HEK293 (cell line): Measurements from ENCODE around the gene ELFN1.

Experiments used
- CTCF ChIA-PET: fragments of 350-600 bp; formaldehyde crosslinking; extraction: SDS; loops from one replicate; lab custom pipeline; 2021; ENCODE audit warnings: antibody characterized with exemption; lab: Yijun Ruan, JAX
- POLR2A ChIA-PET: fragments of 300-600 bp; formaldehyde crosslinking; extraction: SDS; loops from one replicate; lab custom pipeline; 2020; ENCODE audit warnings: antibody characterized with exemption, inconsistent platforms; lab: Yijun Ruan, JAX
- H3K27ac ChIP-seq: fragments of 200-500 bp; sonication (Bioruptor generic); 2 replicates; pipeline ENCODE4 v1.5.1; 2014; ENCODE audit warnings: low read depth, low read length, control low read depth, inconsistent platforms; ENCODE audit errors: extremely low read depth
- H3K36me3 ChIP-seq, 2 experiments: fragments of 200-500 bp in 1 of 2; sonication (Bioruptor generic) in 1 of 2; 1 replicate in 1 of 2; 2 replicates in 1 of 2; pipeline ENCODE4 v1.5.1; 2014 to 2017; ENCODE audit warnings: inconsistent platforms in 2 of 2, low read length in 2 of 2; ENCODE audit not compliant: control insufficient read depth in 2 of 2, insufficient read depth in 1 of 2
- H3K4me1 ChIP-seq: fragments of 200-500 bp; sonication (Bioruptor generic); 2 replicates; pipeline ENCODE4 v1.5.1; 2014; ENCODE audit warnings: mild to moderate bottlenecking, low read length, inconsistent platforms; ENCODE audit not compliant: control insufficient read depth, insufficient read depth
- H3K4me3 ChIP-seq: 2 replicates; pipeline ENCODE4 v1.5.1; 2011; ENCODE audit warnings: low read depth, mild to moderate bottlenecking, control low read depth, low read length, moderate library complexity
- H3K9me3 ChIP-seq: fragments of 200-500 bp; sonication (Bioruptor generic); 2 replicates; pipeline ENCODE4 v1.5.1; 2014; ENCODE audit warnings: low read depth, low read length, inconsistent platforms; ENCODE audit not compliant: control insufficient read depth, insufficient read depth
- FEZF1 ChIP-seq: fragments of 450-650 bp; formaldehyde crosslinking; IDR thresholded peaks from 2 replicates; pipeline ENCODE4 v1.5.1; 2016; ENCODE audit warnings: missing biosample characterization, missing genetic modification characterization
- SCRT1 ChIP-seq: fragments of 450-650 bp; formaldehyde crosslinking; IDR thresholded peaks from 2 replicates; pipeline ENCODE4 v1.5.1; 2016; ENCODE audit warnings: missing biosample characterization, missing genetic modification characterization, borderline replicate concordance
- ZBTB48 ChIP-seq: fragments of 450-650 bp; formaldehyde crosslinking; IDR thresholded peaks from 2 replicates; pipeline ENCODE4 v1.5.1; 2016; ENCODE audit warnings: missing biosample characterization, missing genetic modification characterization
- ZFHX2 ChIP-seq: fragments of 450-650 bp; formaldehyde crosslinking; conservative IDR thresholded peaks from 2 replicates; pipeline ENCODE4 v1.5.1; 2016; ENCODE audit warnings: missing biosample characterization, missing genetic modification characterization
- ZNF2 ChIP-seq: fragments of 450-650 bp; formaldehyde crosslinking; IDR thresholded peaks from 2 replicates; pipeline ENCODE4 v1.5.1; 2016; ENCODE audit warnings: missing biosample characterization, missing genetic modification characterization
- ZNF350 ChIP-seq: fragments of 450-650 bp; formaldehyde crosslinking; IDR thresholded peaks from 2 replicates; pipeline ENCODE4 v1.5.0; 2017; ENCODE audit warnings: missing biosample characterization, mild to moderate bottlenecking, missing genetic modification characterization
- ZNF449 ChIP-seq: fragments of 450-650 bp; formaldehyde crosslinking; IDR thresholded peaks from 2 replicates; pipeline ENCODE4 v1.5.1; 2017; ENCODE audit warnings: missing biosample characterization, mild to moderate bottlenecking, missing genetic modification characterization, moderate library complexity
- ZNF48 ChIP-seq: fragments of 450-650 bp; formaldehyde crosslinking; IDR thresholded peaks from 2 replicates; pipeline ENCODE4 v1.5.1; 2016; ENCODE audit warnings: missing biosample characterization, missing genetic modification characterization
- ZNF549 ChIP-seq: fragments of 450-650 bp; IDR thresholded peaks from 2 replicates; pipeline ENCODE4 v1.5.1; 2018; ENCODE audit warnings: missing biosample characterization, missing genetic modification characterization, mild to moderate bottlenecking, inconsistent platforms, moderate library complexity
- ZNF555 ChIP-seq: fragments of 450-650 bp; formaldehyde crosslinking; conservative IDR thresholded peaks from 2 replicates; pipeline ENCODE4 v1.5.1; 2017; ENCODE audit warnings: missing biosample characterization, mild to moderate bottlenecking, missing genetic modification characterization, inconsistent platforms
- ZNF600 ChIP-seq: fragments of 450-650 bp; formaldehyde crosslinking; IDR thresholded peaks from 2 replicates; pipeline ENCODE4 v1.5.1; 2016; ENCODE audit warnings: missing biosample characterization, missing genetic modification characterization
- ZNF621 ChIP-seq: fragments of 450-650 bp; formaldehyde crosslinking; IDR thresholded peaks from 2 replicates; pipeline ENCODE4 v1.5.1; 2017; ENCODE audit warnings: missing biosample characterization, missing genetic modification characterization
- ZNF670 ChIP-seq: fragments of 450-650 bp; formaldehyde crosslinking; IDR thresholded peaks from 2 replicates; pipeline ENCODE4 v1.5.1; 2016; ENCODE audit warnings: missing biosample characterization, missing genetic modification characterization, low read depth
- ZNF777 ChIP-seq: fragments of 450-650 bp; formaldehyde crosslinking; IDR thresholded peaks from 2 replicates; pipeline ENCODE4 v1.5.1; 2017; ENCODE audit warnings: missing biosample characterization, missing genetic modification characterization, borderline replicate concordance
- ZNF830 ChIP-seq: fragments of 450-650 bp; IDR thresholded peaks from 2 replicates; pipeline ENCODE4 v1.5.0; 2018; ENCODE audit warnings: missing biosample characterization, missing genetic modification characterization, low read depth, mild to moderate bottlenecking, moderate library complexity
- ZSCAN4 ChIP-seq: fragments of 450-650 bp; formaldehyde crosslinking; IDR thresholded peaks from 2 replicates; pipeline ENCODE4 v1.5.1; 2017; ENCODE audit warnings: missing biosample characterization, missing genetic modification characterization
- TF ChIP-seq, protein P1 (sequence below): fragments of 450-650 bp; formaldehyde crosslinking; IDR thresholded peaks from 2 replicates; pipeline ENCODE4 v1.5.1; 2017; ENCODE audit warnings: missing biosample characterization, missing genetic modification characterization
- TF ChIP-seq, protein P2 (sequence below): sonication (generic); formaldehyde crosslinking; IDR thresholded peaks from 2 replicates; pipeline ENCODE4 v1.8.1; 2022; ENCODE audit warnings: mild to moderate bottlenecking, moderate library complexity, missing genetic modification reagents

The ELFN1 gene

GRCh38 chr7:1678571-1679325 is 8.7 kb downstream of the ELFN1 start:
- TF ChIP-seq ZSCAN4 (tag by site-specific recombination) (peak; percentile 38; the same call in 1 of the 2 replicates), ZNF670 (tag by site-specific recombination) (no peak)
- Histone ChIP-seq H3K9me3 (no peaks in the 10 kb centered on the region), H3K4me3 (no peak overlapping the region), H3K36me3 (no peaks in the 10 kb centered on the region), H3K4me1 (no peaks in the 10 kb centered on the region), H3K27ac (no peak overlapping the region)
- CTCF ChIA-PET, result no interaction called here
- POLR2A ChIA-PET, result no interaction called here

DNA sequence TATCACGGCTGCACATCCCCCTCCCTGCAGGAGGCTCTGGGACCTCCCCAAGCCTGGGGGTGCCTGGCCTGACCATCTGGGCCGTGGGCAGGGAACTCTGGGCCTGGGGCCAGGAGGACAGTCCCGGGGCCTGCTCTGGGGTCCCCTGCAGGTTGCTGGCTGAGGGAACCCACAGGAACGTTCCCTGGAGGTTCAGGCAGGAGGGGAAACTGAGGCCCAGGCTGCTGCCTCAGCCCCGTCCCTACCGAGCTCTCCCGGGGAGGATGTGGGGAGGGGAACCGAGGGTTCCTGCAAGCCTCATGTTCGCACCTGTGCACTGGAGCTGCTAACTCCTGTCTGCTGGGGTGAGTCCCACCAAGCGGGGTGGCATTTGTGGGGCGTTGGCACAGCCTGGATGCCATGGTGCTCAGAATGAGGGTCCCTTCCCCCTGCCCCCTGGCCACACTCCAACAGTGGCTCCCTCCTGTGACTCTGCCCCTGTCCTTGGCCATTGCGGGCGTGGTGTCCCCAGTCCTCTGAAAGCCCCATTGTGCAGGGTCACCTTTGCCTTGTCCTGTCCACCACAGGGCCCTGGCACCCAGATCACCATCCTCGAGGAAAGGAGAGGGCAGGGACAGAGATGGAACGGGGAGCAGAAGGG is 9.4 kb downstream of the ELFN1 start:
- no peaks in the 10 kb centered on the region for H3K4me1 ChIP-seq
- POLR2A ChIA-PET, result no interaction called here
- H3K9me3 ChIP-seq, result no peaks in the 10 kb centered on the region
- no peaks in the 10 kb centered on the region for H3K36me3 ChIP-seq
- H3K4me3 ChIP-seq, result no peak overlapping the region
- H3K27ac ChIP-seq, result no peak overlapping the region
- CTCF ChIA-PET, result no interaction called here
- TF ChIP-seq SCRT1 (tag by site-specific recombination) (no peak), ZNF555 (tag by site-specific recombination) (no peak), ZNF549 (tag by site-specific recombination) (no peak), ZNF830 (no peak), ZNF449 (tag by site-specific recombination) (no peak), ZNF350 (tag by site-specific recombination) (no peak)

DNA sequence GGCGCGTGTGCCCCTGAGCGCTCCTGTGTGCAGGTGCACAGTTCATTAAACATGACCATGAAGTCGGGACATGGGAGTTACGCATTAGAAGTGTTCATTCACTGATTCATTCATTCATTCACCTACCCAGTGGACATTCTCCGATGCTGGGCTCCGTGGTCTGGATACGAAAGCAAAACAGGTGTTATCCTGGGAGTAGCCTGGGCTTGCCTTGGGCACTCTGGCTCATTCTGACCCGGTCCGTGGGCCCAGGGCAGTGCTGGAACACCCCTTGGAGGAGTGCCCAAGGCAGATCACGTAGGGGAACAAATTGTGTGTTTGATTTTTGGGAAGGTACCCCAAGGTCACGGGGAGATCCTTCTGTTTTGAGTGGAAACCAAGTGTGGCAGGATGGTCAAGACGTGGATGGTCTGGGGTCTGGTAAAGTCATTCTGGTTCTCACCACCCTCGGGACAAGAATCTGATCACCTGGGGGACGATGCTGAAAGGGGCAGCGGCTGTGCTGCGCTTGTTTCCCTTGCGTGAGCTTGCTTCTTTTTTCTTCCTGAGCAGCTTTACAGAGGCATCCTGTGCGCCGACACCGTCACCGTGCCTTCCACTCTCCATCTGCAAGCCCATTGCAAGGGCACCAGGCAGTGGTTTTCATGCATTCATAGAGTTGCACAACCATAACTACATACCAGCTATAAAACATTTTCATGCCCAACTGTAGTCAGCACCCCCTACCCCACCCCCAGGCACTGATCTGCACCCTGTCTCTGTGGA is 10.1 kb downstream of the ELFN1 start:
- H3K9me3 ChIP-seq, result no peaks in the 10 kb centered on the region
- no peak for TF ChIP-seq ZNF600 (tag by site-specific recombination)
- TF ChIP-seq, all 188 proteins: peak for 0
- H3K4me3 ChIP-seq, result no peak overlapping the region
- no peaks in the 10 kb centered on the region for H3K36me3 ChIP-seq
- no peak overlapping the region for H3K27ac ChIP-seq
- ChIA-PET POLR2A (no interaction called here), CTCF (no interaction called here)
- no peaks in the 10 kb centered on the region for H3K4me1 ChIP-seq

DNA sequence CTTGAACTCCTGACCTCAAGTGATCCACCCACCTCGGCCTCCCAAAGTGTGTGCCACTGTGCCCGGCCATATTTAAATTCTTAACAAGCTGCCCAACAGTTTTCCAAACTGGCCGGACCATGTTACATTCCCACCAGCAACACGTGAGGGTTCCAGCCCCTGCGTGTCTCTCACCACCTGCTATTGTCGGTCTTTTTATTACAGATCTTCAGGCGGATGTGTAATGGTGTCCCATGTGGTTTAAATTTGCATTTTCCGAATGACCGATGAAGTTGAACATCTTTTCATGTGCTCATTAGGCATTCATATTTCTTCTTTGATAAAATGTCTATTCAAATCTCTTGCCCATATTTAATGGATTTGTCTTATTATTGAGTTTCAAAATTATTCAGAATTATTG is 11.5 kb downstream of the ELFN1 start:
- POLR2A ChIA-PET, result no interaction called here
- TF ChIP-seq FEZF1 (tag by site-specific recombination) (no peak), ZNF621 (tag by site-specific recombination) (no peak), ZSCAN4 (tag by site-specific recombination) (no peak), ZNF777 (no peak), ZFHX2 (no peak), ZBTB48 (tag by site-specific recombination) (no peak), ZNF2 (tag by site-specific recombination) (no peak), ZNF48 (tag by site-specific recombination) (no peak)
- TF ChIP-seq, protein P1, sequence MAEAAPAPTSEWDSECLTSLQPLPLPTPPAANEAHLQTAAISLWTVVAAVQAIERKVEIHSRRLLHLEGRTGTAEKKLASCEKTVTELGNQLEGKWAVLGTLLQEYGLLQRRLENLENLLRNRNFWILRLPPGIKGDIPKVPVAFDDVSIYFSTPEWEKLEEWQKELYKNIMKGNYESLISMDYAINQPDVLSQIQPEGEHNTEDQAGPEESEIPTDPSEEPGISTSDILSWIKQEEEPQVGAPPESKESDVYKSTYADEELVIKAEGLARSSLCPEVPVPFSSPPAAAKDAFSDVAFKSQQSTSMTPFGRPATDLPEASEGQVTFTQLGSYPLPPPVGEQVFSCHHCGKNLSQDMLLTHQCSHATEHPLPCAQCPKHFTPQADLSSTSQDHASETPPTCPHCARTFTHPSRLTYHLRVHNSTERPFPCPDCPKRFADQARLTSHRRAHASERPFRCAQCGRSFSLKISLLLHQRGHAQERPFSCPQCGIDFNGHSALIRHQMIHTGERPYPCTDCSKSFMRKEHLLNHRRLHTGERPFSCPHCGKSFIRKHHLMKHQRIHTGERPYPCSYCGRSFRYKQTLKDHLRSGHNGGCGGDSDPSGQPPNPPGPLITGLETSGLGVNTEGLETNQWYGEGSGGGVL (tag by site-specific recombination), result no peak
- TF ChIP-seq, protein P2, sequence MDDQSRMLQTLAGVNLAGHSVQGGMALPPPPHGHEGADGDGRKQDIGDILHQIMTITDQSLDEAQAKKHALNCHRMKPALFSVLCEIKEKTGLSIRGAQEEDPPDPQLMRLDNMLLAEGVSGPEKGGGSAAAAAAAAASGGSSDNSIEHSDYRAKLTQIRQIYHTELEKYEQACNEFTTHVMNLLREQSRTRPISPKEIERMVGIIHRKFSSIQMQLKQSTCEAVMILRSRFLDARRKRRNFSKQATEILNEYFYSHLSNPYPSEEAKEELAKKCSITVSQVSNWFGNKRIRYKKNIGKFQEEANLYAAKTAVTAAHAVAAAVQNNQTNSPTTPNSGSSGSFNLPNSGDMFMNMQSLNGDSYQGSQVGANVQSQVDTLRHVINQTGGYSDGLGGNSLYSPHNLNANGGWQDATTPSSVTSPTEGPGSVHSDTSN (CRISPR knock-in tag), result no peak

More for the DNA sequence above, 11.5 kb downstream of the ELFN1 start:
- H3K9me3 ChIP-seq, result no peaks in the 10 kb centered on the region
- CTCF ChIA-PET, result interaction anchor here (0.6 to 0.9 kb wide), 2 partner anchors 10 to 45 kb away, joined by 3 read pairs; no protein-coding TSS in a partner anchor
- no peak overlapping the region for H3K27ac ChIP-seq
- H3K4me1 ChIP-seq, result no peaks in the 10 kb centered on the region
- H3K36me3 ChIP-seq, result no peaks in the 10 kb centered on the region
- no peak overlapping the region for H3K4me3 ChIP-seq
